K562 (cell line): Measurements from ENCODE around the gene XPO4. TPM values are rescaled to one million over a fixed set of nuclear protein-coding genes. Genes with fewer than 3 reads are reported as not detected.

Experiments
- CBX3 ChIP-seq, 2 experiments: IDR thresholded peaks; 1 replicate in 1 of 2; 2 replicates in 1 of 2; pipeline ENCODE4 v1.6.1; 2012; ENCODE audit warnings: inconsistent platforms in 2 of 2, low read length in 2 of 2, borderline replicate concordance in 1 of 2, control low read depth in 1 of 2
- CBX5 ChIP-seq: IDR thresholded peaks from 2 replicates; pipeline ENCODE4 v1.6.1; 2014; ENCODE audit warnings: low read depth, borderline replicate concordance
- E2F6 ChIP-seq, 2 experiments: IDR thresholded peaks; 2 replicates each; pipeline ENCODE4 v1.6.1; 2011; ENCODE audit warnings: borderline replicate concordance in 1 of 2, control low read depth in 1 of 2, low read depth in 1 of 2, low read length in 1 of 2, mild to moderate bottlenecking in 1 of 2, mixed read lengths in 1 of 2, moderate library complexity in 1 of 2; ENCODE audit not compliant: insufficient read depth in 1 of 2, insufficient read length in 1 of 2, poor library complexity in 1 of 2, severe bottlenecking in 1 of 2; ENCODE audit errors: extremely low read depth in 1 of 2
- HDAC8 ChIP-seq: fragments of 450-650 bp; IDR thresholded peaks from 2 replicates; pipeline ENCODE4 v1.6.1; 2016; ENCODE audit warnings: mild to moderate bottlenecking, missing genetic modification characterization, moderate library complexity, missing compliant biosample characterization
- HSF4 ChIP-seq: fragments of 250-450 bp; sonication (Bioruptor Pico); IDR thresholded peaks from 2 replicates; pipeline ENCODE4 v2.1.2; 2022; ENCODE audit warnings: mild to moderate bottlenecking, moderate library complexity, borderline replicate concordance
- MAFG ChIP-seq: fragments of 450-650 bp; conservative IDR thresholded peaks from 2 replicates; pipeline ENCODE4 v1.6.1; 2016; ENCODE audit warnings: missing genetic modification characterization, missing compliant biosample characterization
- MXI1 ChIP-seq: IDR thresholded peaks from 2 replicates; pipeline ENCODE4 v1.6.1; 2011; ENCODE audit warnings: low read depth, mild to moderate bottlenecking, improper control_type of control experiment, low read length
- SMAD2 ChIP-seq: fragments of 150-350 bp; IDR thresholded peaks from 2 replicates; pipeline ENCODE4 v1.6.1; 2014; ENCODE audit warnings: low read depth, mild to moderate bottlenecking, low read length
- SNRNP70 ChIP-seq: fragments of 200-400 bp; formaldehyde crosslinking; optimal IDR thresholded peaks from 2 replicates; pipeline ENCODE3; 2017; ENCODE audit warnings: low read depth, low read length
- ZBTB5 ChIP-seq: fragments of 450-650 bp; IDR thresholded peaks from 2 replicates; pipeline ENCODE4 v1.6.1; 2017; ENCODE audit warnings: antibody characterized with exemption
- ZFPM2 ChIP-seq: fragments of 250-450 bp; sonication (Bioruptor Pico); IDR thresholded peaks from 2 replicates; pipeline ENCODE4 v1.5.1; 2022; ENCODE audit warnings: mild to moderate bottlenecking
- ZNF174 ChIP-seq: fragments of 250-450 bp; sonication (Bioruptor Pico); IDR thresholded peaks from 2 replicates; pipeline ENCODE4 v1.4.0; 2020; ENCODE audit warnings: mild to moderate bottlenecking
- polyA plus RNA-seq, 8 experiments: library from polyadenylated mRNA; depleted of rRNA in 4 of 8; stranded (reverse) in 5 of 8; unstranded in 3 of 8; fragments of >200 nt; fragmentation: Nextera tagmentation in 2 of 8; fragmentation: Illumina TruSeq in 1 of 8; extraction: Ambion mirVana in 2 of 8; extraction: Trizol in 1 of 8; gene quantifications; 2 replicates each; pipeline versions ENCODE4 v1.2.1 to v1.2.3, GENCODE V29; 2011 to 2014; ENCODE audit warnings: inconsistent platforms in 1 of 8, missing spikeins in 1 of 8
- total RNA-seq, 7 experiments: library from RNA; depleted of rRNA in 6 of 7; stranded (reverse); fragments of >200 nt in 6 of 7; fragmentation: Illumina TruSeq in 2 of 7; extraction: Trizol in 2 of 7; gene quantifications; 2 replicates each; pipeline versions ENCODE4 v1.2.1 to v1.2.3, GENCODE V29; 2011 to 2021; ENCODE audit warnings: low replicate concordance in 1 of 7
- TF ChIP-seq, protein P1 (sequence below): fragments of 450-650 bp; formaldehyde crosslinking; conservative IDR thresholded peaks from 2 replicates; pipeline ENCODE4 v1.4.0; 2022; ENCODE audit warnings: mild to moderate bottlenecking, missing genetic modification characterization
- TF ChIP-seq, protein P2 (sequence below), 2 experiments: IDR thresholded peaks in 1 of 2; conservative IDR thresholded peaks in 1 of 2; 2 replicates each; pipeline ENCODE4 v1.6.1; 2016; ENCODE audit warnings: low read depth in 2 of 2, mild to moderate bottlenecking in 1 of 2, missing compliant biosample characterization in 1 of 2, missing genetic modification characterization in 1 of 2, moderate library complexity in 1 of 2
- TF ChIP-seq, protein P3 (sequence below): fragments of 250-450 bp; sonication (Bioruptor Pico); IDR thresholded peaks from 2 replicates; pipeline ENCODE4 v1.8.0; 2021; ENCODE audit warnings: borderline replicate concordance, mild to moderate bottlenecking, moderate library complexity; ENCODE audit not compliant: poor library complexity, severe bottlenecking
- TF ChIP-seq, protein P4 (sequence below): sonication (generic); formaldehyde crosslinking; IDR thresholded peaks from 2 replicates; pipeline ENCODE4 v1.9.0; 2022; ENCODE audit warnings: mild to moderate bottlenecking, missing genetic modification reagents

XPO4 gene
- total and polyA plus RNA-seq, 9 of the 15 experiments (the other 6 are each of a cell fraction or from before 2014, with no cell fraction given) = 5.5 to 25.1 (median 17.5) TPM

DNA sequence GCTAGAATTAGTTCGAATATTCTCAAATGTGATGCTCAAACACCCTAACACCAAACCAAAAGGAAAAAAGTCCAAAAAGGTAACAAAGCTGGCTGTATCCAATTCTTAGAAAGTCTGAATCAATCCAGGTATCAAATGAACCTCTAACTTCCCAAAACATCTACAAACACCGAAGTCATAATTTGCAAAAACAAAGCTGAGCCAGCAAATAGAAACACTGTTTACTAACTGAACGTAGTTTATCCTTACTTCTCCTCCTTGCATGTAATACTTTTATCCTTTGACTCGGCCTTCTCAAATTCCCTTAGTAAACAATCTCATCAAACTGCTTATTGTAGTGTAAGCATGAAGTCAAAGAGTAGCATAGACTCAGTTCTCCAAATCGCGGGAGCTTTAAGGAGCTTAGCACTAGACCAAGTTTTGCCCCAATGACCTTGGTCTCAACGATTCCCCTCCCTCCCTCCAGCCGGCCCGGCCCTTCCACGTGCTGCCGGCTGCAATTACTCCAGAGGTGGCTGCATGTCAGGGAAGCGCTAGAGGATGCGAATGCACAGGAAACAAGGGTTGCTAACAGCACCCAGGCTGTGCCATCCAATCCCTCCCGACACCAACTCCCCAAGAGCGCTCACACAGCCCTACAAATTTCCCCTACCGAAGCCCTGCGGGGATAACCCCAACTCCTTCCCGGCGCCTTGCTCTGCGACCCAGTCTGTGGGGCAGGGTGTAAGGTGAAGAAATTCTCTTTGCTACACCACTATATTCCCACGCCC lies 693 bp downstream of the XPO4 start (continued):
- peak; percentile 31 to 57 for TF ChIP-seq E2F6 (IDR thresholded peaks at IDR 0.05; ENCODE audit: borderline replicate concordance in 1 of 2, extremely low read depth in 1 of 2, insufficient read depth in 1 of 2, insufficient read length in 1 of 2, low read depth in 1 of 2, low read length in 1 of 2, poor library complexity in 1 of 2, severe bottlenecking in 1 of 2)
- TF ChIP-seq MAFG (tag) = 0 out of 2 replicates have a peak, but pooled peaks have one; percentile 22
- TF ChIP-seq ZNF174 (CRISPR knock-in tag) = no peak
- no peak for TF ChIP-seq CBX5
- TF ChIP-seq ZBTB5 = no peak
- TF ChIP-seq SMAD2 = no peak
- TF ChIP-seq, protein P1, sequence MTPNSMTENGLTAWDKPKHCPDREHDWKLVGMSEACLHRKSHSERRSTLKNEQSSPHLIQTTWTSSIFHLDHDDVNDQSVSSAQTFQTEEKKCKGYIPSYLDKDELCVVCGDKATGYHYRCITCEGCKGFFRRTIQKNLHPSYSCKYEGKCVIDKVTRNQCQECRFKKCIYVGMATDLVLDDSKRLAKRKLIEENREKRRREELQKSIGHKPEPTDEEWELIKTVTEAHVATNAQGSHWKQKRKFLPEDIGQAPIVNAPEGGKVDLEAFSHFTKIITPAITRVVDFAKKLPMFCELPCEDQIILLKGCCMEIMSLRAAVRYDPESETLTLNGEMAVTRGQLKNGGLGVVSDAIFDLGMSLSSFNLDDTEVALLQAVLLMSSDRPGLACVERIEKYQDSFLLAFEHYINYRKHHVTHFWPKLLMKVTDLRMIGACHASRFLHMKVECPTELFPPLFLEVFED = no peak
- no peak for TF ChIP-seq HDAC8 (tag)
- TF ChIP-seq, protein P2, sequence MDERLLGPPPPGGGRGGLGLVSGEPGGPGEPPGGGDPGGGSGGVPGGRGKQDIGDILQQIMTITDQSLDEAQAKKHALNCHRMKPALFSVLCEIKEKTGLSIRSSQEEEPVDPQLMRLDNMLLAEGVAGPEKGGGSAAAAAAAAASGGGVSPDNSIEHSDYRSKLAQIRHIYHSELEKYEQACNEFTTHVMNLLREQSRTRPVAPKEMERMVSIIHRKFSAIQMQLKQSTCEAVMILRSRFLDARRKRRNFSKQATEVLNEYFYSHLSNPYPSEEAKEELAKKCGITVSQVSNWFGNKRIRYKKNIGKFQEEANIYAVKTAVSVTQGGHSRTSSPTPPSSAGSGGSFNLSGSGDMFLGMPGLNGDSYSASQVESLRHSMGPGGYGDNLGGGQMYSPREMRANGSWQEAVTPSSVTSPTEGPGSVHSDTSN (CRISPR knock-in tag; IDR thresholded peaks at IDR 0.05; ENCODE audit: low read depth) = no peak
- TF ChIP-seq, protein P2 (tag; conservative IDR thresholded peaks at IDR 0.05; ENCODE audit: low read depth) = no peak
- peak; percentile 73 for TF ChIP-seq MXI1
- TF ChIP-seq, protein P3, sequence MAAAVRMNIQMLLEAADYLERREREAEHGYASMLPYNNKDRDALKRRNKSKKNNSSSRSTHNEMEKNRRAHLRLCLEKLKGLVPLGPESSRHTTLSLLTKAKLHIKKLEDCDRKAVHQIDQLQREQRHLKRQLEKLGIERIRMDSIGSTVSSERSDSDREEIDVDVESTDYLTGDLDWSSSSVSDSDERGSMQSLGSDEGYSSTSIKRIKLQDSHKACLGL (CRISPR knock-in tag) = peak; percentile 65
- no peak for TF ChIP-seq HSF4 (CRISPR knock-in tag)
- no peak for TF ChIP-seq CBX3 (IDR thresholded peaks at IDR 0.05; ENCODE audit: borderline replicate concordance in 1 of 2, low read length in 2 of 2)
- TF ChIP-seq ZFPM2 (CRISPR knock-in tag) = no peak
- TF ChIP-seq SNRNP70 = no peak
- TF ChIP-seq, protein P4, sequence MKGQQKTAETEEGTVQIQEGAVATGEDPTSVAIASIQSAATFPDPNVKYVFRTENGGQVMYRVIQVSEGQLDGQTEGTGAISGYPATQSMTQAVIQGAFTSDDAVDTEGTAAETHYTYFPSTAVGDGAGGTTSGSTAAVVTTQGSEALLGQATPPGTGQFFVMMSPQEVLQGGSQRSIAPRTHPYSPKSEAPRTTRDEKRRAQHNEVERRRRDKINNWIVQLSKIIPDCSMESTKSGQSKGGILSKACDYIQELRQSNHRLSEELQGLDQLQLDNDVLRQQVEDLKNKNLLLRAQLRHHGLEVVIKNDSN = peak; percentile 59; the same call in 1 of the 2 replicates
